NT2/D1 (cell line): Measurements from ENCODE around the gene KRT75.

Source experiments
- SUZ12 ChIP-seq: IDR thresholded peaks from 2 replicates; pipeline ENCODE4 v1.6.1; 2011; ENCODE audit not compliant: insufficient read length, insufficient read depth; ENCODE audit errors: extremely low read depth
- YY1 ChIP-seq: IDR thresholded peaks from 2 replicates; pipeline ENCODE4 v1.6.1; 2011; ENCODE audit not compliant: insufficient read length, insufficient read depth
- ZNF274 ChIP-seq: IDR thresholded peaks from 2 replicates; pipeline ENCODE4 v1.6.1; 2011; ENCODE audit warnings: mild to moderate bottlenecking, low read depth, low read length

- TF ChIP-seq ZNF274 (no peak), SUZ12 (no peak), YY1 (no peak)
Observed at GRCh38 chr12:52398176-52398575, 36.0 kb downstream of the KRT75 start.
